ENCODE data around the gene DENND4B.
"Not testable (repeated sequence)": the region's sequence is repeated elsewhere in the genome, so short reads cannot be mapped to it uniquely, and the experiment has no call there.

DENND4B gene

DNA sequence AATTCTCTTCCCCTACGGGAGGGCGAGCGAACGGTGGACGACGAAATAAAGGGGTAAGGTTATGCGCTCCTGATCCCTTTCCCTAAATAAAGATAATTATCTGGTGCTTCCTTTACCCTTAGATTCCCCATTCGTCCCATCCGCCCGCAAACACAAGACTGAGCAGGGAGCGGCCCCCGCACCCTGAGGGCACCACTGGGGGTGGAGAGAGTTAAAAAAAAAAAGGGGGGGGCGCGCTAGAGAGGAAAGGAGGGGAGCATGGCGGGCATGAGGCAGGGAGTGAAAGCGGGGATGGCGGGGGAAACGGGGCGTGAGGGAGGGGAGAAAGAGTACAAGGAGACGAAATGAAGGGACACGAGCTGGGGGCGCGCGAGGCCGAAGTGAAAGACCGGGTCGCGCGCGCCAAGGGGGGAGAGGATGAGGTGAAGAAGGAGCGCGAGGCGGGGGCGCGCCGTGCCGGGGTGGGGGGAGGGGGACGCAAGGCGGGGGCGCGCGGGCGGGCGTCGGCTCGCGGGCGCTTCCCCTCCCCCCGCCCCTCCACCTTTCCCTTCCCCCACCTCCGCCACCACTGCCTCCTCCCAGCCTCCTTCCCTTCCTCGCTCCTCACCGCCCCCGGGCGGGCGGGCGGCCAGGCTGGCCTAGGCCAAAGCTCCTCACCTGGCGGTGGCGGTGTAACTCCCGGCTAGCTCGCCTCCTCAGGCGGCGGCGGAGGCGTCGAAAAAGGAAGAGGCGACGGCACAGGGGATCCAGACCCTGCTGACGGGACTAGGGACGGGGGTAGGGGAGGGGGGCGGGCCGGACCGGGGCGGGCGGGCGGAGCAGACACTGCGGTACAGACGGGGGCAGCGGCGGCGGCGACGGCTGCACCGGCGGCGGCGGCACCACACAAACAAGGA lies 24.2 kb downstream of the DENND4B start:
- no peak for DNase-seq

DNA sequence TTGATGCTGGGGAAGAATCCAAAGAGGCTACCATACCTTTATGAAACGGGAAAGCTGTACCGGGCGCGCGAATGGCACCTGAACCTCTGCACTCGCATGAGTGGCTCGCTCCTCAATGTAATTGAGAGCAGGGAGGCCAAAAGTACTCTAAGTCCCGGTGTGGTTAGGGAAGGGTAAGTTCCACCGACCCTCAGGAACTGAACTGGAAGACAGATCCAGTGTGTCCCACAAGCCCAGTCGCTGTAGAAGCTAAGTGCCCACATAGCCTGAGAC lies 24.8 kb downstream of the DENND4B start:
- DNase-seq = no peak

DNA sequence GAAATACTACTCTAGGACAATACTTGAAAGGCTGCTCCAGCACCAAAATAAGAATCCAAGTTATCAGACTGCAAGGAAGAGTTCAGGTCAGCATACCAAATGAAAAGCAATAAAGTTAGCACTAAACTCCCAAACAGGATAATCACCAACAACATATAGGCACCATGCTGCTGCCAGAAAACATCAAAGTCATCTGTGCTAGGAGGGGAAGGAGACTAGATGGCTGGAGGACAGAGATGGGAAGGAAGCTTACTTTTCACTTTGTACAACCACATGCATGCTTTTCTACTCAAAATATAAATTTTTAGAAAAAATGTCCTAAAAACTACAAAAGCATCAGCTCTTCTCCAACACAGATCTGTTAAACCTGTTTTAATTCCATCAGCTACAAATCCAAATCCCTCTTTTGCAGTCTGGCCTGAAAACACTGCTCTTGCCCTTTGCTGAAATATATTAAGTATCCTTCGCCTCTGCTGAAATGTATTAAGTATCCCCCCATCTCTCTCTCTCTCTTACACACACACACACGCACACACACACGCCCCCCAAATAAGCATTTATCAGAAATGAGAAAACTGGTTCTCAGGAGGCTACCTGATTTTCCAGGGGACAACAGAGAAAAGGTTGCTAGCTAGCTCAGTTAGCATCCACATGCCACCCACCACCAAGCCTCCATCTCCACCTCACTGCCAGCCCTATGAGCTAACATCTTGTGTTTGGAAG lies 25.3 kb downstream of the DENND4B start:
- DNase-seq = no peak

DNA sequence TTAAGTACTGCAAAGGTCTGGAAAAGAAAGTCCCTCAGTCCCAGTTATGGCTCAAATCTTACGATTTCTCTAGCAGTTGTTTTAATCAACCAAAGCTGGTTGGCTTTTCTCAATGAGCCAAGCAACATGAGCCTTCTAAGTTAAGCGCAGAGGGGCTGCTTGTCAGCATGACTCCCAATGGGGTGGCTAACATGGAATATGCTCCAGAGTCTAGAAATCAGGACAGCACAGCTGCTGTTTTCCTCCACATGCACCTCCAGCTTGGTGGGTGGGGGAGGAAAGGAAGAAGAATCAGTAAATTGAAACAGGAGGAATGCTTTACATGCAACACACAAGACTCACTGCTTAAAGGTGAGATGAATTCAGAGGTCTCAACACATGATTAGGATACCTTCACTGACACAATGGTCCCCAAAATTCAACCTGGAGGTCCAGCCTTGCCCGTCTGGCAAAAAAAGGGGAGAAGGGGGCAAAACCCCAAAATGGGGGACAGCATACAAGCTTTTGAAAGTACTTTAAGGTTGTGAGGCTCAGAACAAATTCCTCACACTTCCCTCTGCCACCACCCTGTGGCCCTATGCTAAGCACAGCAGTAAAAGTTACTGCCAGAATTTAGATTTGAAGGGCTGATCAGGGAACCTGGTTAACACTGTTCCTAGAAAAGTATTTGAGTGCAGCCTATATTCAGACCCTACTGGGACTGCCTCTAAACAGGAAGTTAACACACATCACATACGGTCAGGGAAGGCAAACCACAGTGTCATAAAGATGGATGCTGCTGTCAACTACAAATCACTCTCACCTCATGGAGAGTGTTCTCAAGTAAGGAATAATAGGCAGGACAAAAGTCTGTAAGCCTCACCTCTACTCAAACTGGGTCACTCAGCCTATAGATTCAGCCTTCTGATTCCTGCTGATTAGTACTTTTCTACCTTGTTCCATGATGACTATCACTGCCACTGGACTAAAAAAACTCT lies 26.4 kb downstream of the DENND4B start:
- no peak for DNase-seq

DNA sequence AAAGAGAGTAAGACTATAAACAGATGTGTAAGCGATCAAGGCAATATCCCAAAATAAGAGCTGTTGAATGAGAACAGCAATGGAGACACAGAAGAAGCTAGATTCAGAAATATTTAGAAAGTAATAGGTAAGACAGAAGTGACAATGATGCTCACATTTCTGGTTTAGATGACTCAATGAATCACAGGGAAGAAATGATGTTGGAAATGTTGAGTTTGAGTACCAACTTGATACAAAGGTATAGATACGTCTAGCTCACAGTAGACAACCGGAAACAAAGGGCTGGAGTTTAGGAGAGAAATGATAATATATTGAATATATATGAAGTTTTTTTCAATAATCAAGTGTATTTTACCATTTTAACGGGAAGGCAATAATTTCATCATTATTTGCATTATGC lies 30.2 kb downstream of the DENND4B start:
- no peak for DNase-seq

DNA sequence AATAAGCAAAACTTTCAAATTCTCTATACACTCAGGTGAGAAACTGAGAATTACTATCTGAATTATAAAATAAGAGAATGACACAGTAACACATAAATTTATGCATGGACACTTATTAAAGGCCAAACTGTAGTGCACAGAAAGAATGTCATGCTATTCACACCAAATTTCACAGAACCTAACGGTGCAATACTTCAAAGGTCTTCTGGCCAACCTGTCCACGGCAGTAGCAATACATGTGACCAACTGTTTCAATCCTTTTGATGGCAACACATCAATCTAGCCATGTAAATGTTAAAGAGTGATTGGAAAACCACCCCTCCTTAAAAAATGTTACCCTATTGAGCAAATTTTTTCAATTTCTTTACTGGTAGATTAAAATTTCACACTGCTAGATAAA lies 34.2 kb downstream of the DENND4B start:
- DNase-seq = no peak

- DNase-seq = not testable (repeated sequence)
Measured at GRCh38 chr1:153910560-153910959, 36.0 kb downstream of the DENND4B start.

DNA sequence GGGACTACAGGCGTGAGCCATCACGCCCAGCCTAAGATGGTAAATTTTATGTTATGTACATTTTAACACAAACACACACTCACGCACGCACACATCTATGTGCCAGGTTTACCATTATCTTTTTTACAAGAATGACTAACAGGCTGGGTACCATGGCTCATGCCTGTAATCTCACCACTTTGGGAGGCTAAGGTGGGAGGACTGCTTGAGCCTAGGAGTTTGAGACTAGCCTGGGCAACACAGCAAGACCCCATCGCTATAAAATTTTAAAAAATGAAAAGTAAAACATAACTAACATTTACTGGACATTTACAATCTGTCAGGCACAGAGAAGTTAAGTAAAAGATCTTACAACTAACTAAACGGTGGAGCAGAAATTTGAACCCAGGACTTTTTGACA lies 38.4 kb downstream of the DENND4B start:
- no peak for DNase-seq

- DNase-seq = no peak
Measured at GRCh38 chr1:153907134-153907533, 39.4 kb downstream of the DENND4B start.

GRCh38 chr1:153906396-153906795 lies 40.1 kb downstream of the DENND4B start:
- DNase-seq = no peak

GRCh38 chr1:153905908-153906307 lies 40.6 kb downstream of the DENND4B start:
- not testable (repeated sequence) for DNase-seq

- DNase-seq = no peak
Measured at GRCh38 chr1:153903841-153904455, 42.6 kb downstream of the DENND4B start.

- DNase-seq = no peak
Measured at GRCh38 chr1:153899509-153899908, 47.0 kb downstream of the DENND4B start.

- not testable (repeated sequence) for DNase-seq
Measured at GRCh38 chr1:153895866-153896265, 50.7 kb downstream of the DENND4B start.

DNA sequence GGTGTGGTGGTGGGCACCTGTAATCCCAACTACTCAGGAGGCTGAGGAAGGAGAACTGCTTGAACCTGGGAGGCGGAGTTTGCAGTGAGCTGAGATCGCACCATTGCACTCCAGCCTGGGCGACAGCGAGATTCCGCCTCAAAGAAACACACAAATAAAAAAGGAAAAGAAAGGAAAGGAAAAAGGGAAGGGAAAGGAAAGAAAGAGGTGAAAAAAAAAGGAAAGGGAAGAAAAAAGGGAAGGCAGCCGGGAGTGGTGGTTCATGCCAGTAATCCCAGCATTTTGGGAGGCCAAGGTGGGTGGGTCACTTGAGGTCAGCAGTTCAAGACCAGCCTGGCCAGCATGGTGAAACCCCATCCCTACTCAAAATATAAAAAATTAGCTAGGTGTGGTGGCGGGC lies 55.5 kb downstream of the DENND4B start:
- DNase-seq = not testable (repeated sequence)

DNA sequence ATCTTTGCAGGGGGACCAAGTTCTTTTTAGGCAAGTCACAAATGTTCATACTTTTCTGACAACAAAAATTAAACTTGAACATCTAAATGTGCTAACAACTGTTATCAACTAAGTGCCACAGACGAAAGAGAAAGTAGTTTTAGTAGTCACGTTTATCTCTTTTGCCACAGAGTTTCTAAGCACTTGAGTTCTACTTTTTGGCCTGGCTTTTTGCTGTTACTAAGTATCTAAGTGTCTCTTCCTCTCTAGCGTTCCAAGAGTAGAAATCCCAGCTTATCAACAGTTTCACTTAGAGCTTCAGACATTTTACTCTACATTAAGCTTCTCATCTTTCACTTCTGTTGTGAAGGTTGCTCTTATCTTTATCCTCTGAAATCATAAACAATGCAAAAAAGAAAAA lies 58.0 kb downstream of the DENND4B start:
- DNase-seq = no peak

DNA sequence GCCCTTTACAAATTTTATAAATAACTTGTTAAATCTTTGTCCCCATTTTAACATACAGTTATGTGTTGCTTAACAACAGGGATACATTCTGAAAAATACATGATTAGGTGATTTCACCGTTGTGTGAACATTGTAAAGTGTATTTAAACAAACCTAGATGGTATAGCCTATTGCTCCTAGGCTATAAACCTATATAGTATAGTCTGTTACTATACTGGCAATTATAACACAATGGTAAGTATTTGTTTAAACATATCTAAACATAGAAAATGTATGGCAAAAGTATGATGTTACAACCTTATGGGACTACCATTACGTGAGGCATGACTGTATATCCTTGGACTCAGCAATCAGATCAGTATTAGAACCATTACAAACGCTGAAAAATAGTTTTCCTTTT lies 60.4 kb downstream of the DENND4B start:
- DNase-seq = no peak

- no peak for DNase-seq
Measured at GRCh38 chr1:153883223-153883622, 63.3 kb downstream of the DENND4B start.

GRCh38 chr1:153882296-153882912 lies 64.1 kb downstream of the DENND4B start:
- DNase-seq = no peak

DNA sequence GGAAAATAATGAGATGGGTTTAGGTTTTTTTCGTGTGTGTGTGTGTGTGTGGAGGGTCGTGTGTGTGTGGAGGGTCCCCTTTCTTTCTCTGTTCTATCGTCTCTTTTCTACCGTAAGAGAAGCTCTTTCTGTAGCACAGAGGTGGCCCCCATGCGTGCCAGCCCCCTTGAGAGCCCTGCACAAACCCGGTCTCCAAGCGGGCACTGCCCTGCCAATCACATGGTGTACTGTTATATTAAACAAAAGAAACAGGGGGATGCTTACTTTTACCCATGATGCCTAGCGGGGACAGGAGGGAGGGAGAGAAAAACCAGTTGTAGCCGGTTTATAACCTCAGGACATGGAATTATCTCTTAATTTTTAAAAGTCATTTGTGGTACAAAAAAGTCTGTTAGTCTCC lies 64.8 kb downstream of the DENND4B start:
- peak; percentile 94 for DNase-seq

DNA sequence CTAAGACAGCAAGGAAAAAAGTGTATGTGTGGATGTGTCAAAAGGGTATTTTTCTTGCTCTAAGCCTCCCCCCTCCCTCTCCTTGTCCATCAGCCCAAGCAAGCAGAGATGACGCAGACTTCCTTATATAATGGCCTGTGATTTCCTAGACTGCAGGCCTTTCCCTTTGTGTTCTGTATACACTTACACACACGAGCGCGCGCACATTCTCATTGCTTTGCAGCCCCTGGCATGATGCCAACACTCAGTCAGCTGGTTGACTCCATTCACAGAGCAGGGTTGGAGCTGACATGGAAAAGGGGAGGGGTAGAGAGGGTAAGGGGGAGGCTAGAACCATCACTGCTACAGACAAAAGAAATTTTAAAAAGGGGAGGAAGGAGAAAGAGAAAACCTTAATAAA lies 65.6 kb downstream of the DENND4B start:
- peak; percentile 99 for DNase-seq

DNA sequence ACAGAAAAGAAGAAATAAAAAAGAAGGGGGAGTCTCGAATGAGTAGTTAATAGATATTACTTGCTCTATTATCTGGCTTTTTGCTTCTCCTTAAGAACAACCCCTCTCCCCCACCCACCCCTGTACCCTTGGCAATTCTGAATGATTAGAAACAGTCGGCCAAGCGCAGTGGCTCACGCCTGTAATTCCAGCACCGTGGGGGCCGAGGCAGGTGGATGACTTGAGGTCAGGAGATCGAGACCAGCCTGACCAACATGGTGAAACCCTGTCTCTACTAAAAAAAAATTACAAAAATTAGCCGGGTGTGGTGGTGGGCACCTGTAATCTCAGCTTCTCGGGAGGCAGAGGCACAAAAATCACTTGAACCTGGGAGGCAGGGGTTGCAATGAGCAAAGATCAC lies 66.5 kb downstream of the DENND4B start:
- DNase-seq = no peak

Data from NCI-H748 treated with DMSO at 0.1 percent for 48 hours (cell line).